CD4-positive, CD25-positive, alpha-beta regulatory T cell (primary cell): Measurements from ENCODE around the gene GABPA. TPM values are rescaled to one million over a fixed set of nuclear protein-coding genes. Genes with fewer than 3 reads are reported as not detected.

Experiments
- ATAC-seq, 2 donors: fragments of 150-1000 bp; cut with Tn5 transposase; one replicate each; pipeline ENCODE4 v1.10.0; 2021; ENCODE audit warnings: low read depth in 2 of 2, moderate number of reproducible peaks in 2 of 2, moderate library complexity in 1 of 2
- DNase-seq, 3 donors: peaks; one replicate each; pipeline versions ENCODE4 v3.0.0 to v3.0.0-alpha.2; 2012 to 2022; ENCODE audit warnings: mixed read lengths in 1 of 3
- H3K27ac ChIP-seq: one replicate; pipeline ENCODE4 v1.7.0; 2013; ENCODE audit warnings: mild to moderate bottlenecking, low read length; ENCODE audit not compliant: insufficient read depth, poor library complexity, severe bottlenecking
- H3K27me3 ChIP-seq: one replicate; pipeline ENCODE4 v1.7.0; 2013; ENCODE audit warnings: low read length; ENCODE audit not compliant: control insufficient read depth, insufficient read depth
- H3K36me3 ChIP-seq: one replicate; pipeline ENCODE4 v1.7.0; 2013; ENCODE audit warnings: mild to moderate bottlenecking, low read length, moderate library complexity; ENCODE audit not compliant: control insufficient read depth, insufficient read depth
- H3K4me1 ChIP-seq: 2 replicates; pipeline ENCODE4 v1.7.0; 2013; ENCODE audit warnings: mild to moderate bottlenecking, low read length; ENCODE audit not compliant: insufficient read depth, control insufficient read depth, poor library complexity, severe bottlenecking
- H3K4me3 ChIP-seq: one replicate; pipeline ENCODE4 v1.7.0; 2013; ENCODE audit warnings: low read depth, mild to moderate bottlenecking, low read length, moderate library complexity
- H3K9me3 ChIP-seq, 2 experiments: 1 replicate in 1 of 2; 2 replicates in 1 of 2; pipeline ENCODE4 v1.7.0; 2013; ENCODE audit warnings: low read length in 2 of 2, mild to moderate bottlenecking in 1 of 2, moderate library complexity in 1 of 2; ENCODE audit not compliant: control insufficient read depth in 2 of 2
- H3K27ac Mint-ChIP-seq, 3 donors: one replicate each; pipeline ENCODE4 v1.8.0; 2020 to 2022; ENCODE audit warnings: mild to moderate bottlenecking in 3 of 3, mixed read lengths in 3 of 3, moderate library complexity in 2 of 3
- H3K27me3 Mint-ChIP-seq: one replicate; pipeline ENCODE4 v1.8.0; 2022; ENCODE audit warnings: mild to moderate bottlenecking, mixed read lengths
- H3K36me3 Mint-ChIP-seq: one replicate; pipeline ENCODE4 v1.8.0; 2020; ENCODE audit warnings: mixed read lengths
- H3K4me1 Mint-ChIP-seq, 4 donors: one replicate each; pipeline ENCODE4 v1.8.0; 2020 to 2022; ENCODE audit warnings: mixed read lengths in 4 of 4, mild to moderate bottlenecking in 1 of 4
- H3K4me3 Mint-ChIP-seq, 4 donors: one replicate each; pipeline ENCODE4 v1.8.0; 2020 to 2022; ENCODE audit warnings: mild to moderate bottlenecking in 4 of 4, mixed read lengths in 4 of 4, moderate library complexity in 3 of 4
- H3K9me3 Mint-ChIP-seq, 7 donors: one replicate each; pipeline ENCODE4 v1.8.0; 2020 to 2022; ENCODE audit warnings: mixed read lengths in 7 of 7, mild to moderate bottlenecking in 3 of 7, moderate library complexity in 2 of 7
- polyA plus RNA-seq, 4 donors: library from polyadenylated mRNA; unstranded; fragments of 300-500 nt; fragmentation: Illumina TruSeq; gene quantifications; one replicate each; pipeline ENCODE4 v1.2.3, GENCODE V29; 2021
- total RNA-seq: library from RNA; stranded (reverse); gene quantifications from one replicate; pipeline ENCODE4 v1.2.3, GENCODE V29; 2022

GABPA gene
- total and polyA plus RNA-seq, 5 donors from 2014 or later = 15.3 to 21.3 (median 17.5) TPM

DNA sequence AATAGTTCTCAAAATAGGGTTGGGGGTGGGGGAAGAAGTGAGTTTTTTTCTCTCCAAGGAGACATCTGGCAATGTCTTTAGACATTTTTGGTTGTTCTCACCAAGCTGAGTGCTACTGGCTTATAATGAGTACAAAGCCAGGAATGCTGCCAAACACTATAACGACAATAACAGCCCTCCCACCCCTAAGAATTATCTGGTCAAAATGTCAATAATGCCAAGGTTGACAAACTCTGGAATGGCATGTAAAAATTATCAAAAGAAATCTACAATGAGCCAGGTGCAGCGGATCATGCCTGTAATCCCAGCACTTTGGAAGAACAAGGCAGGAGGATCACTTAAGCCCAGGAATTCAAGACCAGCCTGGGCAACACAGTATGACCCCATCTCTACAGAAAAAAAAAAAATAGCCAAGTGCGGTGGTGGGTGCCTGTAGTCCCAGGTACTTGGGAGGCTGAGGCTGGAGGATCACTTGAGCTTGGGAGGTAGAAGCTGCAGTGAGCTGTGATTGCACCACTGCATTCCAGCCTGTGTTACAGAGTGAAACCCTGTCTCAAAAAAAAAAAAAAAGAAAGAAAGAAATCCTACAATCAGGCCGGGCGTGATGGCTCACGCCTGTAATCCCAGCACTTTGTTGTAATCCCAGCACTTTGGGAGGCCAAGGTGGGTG lies 2.5 kb upstream of the GABPA start:
- Histone ChIP-seq H3K27ac (no peak overlapping the region), H3K4me3 (no peak overlapping the region), H3K4me1 (peaks cover 32% of the 10 kb centered on the region), H3K36me3 (peaks cover 31% of the 10 kb centered on the region), H3K27me3 (no peaks in the 10 kb centered on the region), H3K9me3 (no peaks in the 10 kb centered on the region)
- H3K4me1 Mint-ChIP-seq = peaks cover 15 to 52% (median 37%) of the 10 kb centered on the region in 4 donors
- peak overlapping the region in 2 of 4 donors; percentile 30 to 31 for H3K4me3 Mint-ChIP-seq
- H3K9me3 Mint-ChIP-seq = peaks cover 0 to 1% (median 0%) of the 10 kb centered on the region in 7 donors
- DNase-seq (no peak), ATAC-seq (no peak)
- no peaks in the 10 kb centered on the region for H3K27me3 Mint-ChIP-seq
- H3K27ac Mint-ChIP-seq = no peak overlapping the region
- peaks cover 17% of the 10 kb centered on the region for H3K36me3 Mint-ChIP-seq

DNA sequence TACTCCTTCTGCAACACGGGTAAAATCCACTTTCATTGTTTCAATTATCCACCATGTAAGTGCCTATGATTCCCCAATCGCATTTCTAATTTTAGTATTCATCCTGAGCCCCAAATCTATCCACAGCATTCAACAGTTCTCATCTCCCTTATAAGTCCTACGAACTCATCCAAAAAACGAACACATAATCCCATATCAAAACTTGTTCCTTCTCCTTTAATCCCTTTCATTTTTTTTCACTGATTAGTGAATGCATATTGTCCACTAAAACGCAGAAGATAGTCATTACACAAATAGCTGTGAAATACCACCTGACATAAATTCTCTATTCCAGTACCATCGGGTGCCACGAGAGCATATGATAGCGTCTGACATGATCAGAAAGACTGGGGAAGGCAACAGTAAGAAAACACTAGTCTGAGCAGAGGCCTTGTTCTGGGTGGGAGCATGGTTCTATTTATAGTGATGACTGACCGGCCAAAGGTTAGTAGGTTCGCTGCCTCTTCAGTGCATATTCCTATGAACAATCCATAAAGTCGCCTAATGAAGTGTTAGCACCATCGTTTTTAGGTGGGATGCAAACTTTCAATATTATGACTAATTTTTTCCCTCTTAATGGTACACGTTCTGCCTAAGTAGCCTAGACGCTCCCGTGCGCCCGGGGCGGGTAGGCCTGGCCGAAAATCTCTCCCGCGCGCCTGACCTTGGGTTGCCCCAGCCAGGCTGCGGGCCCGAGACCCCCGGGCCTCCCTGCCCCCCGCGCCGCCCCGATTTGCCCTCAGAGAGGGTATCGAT lies 716 bp upstream of the GABPA start:
- peak overlapping the region; percentile 93 for H3K4me3 ChIP-seq
- peaks cover 15 to 65% (median 41%) of the 10 kb centered on the region in 4 donors for H3K4me1 Mint-ChIP-seq
- no peaks in the 10 kb centered on the region for H3K9me3 ChIP-seq
- peaks cover 0 to 1% (median 0%) of the 10 kb centered on the region in 7 donors for H3K9me3 Mint-ChIP-seq
- DNase-seq (peak; percentile 4 to 40 (median 6)), ATAC-seq (no peak)
- H3K36me3 Mint-ChIP-seq = peaks cover 10% of the 10 kb centered on the region
- no peaks in the 10 kb centered on the region for H3K27me3 ChIP-seq
- peaks cover 13% of the 10 kb centered on the region for H3K36me3 ChIP-seq
- peak overlapping the region; percentile 97 to 100 (median 100) for H3K4me3 Mint-ChIP-seq
- peak overlapping the region; percentile 98 to 100 (median 100) for H3K27ac Mint-ChIP-seq
- peaks cover 36% of the 10 kb centered on the region for H3K4me1 ChIP-seq
- peak overlapping the region; percentile 94 for H3K27ac ChIP-seq
- no peaks in the 10 kb centered on the region for H3K27me3 Mint-ChIP-seq

DNA sequence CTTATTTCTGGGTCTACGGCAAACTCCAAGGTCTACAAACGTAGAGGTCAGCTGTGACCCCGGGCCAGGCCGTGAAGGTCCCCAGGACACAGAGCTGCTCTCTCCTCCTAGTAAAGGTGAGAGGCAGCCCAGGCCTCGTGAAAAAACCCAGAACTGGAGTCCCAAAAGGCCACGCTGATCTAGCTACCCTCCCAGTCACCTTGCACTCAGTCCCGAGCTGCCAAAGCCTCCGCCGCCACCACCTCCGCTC lies 193 bp upstream of the GABPA start:
- Mint-ChIP-seq H3K9me3 (peaks cover 0 to 1% (median 0%) of the 10 kb centered on the region in 7 donors), H3K36me3 (peaks cover 5% of the 10 kb centered on the region), H3K27ac (peak overlapping the region; percentile 98 to 100 (median 100)), H3K27me3 (no peaks in the 10 kb centered on the region), H3K4me3 (peak overlapping the region; percentile 97 to 100 (median 100)), H3K4me1 (peaks cover 19 to 70% (median 45%) of the 10 kb centered on the region in 4 donors)
- DNase-seq (no peak), ATAC-seq (no peak)
- peaks cover 36% of the 10 kb centered on the region for H3K4me1 ChIP-seq
- peak overlapping the region; percentile 93 for H3K4me3 ChIP-seq
- H3K9me3 ChIP-seq = no peaks in the 10 kb centered on the region
- peaks cover 7% of the 10 kb centered on the region for H3K36me3 ChIP-seq
- H3K27me3 ChIP-seq = no peaks in the 10 kb centered on the region
- peak overlapping the region; percentile 94 for H3K27ac ChIP-seq

DNA sequence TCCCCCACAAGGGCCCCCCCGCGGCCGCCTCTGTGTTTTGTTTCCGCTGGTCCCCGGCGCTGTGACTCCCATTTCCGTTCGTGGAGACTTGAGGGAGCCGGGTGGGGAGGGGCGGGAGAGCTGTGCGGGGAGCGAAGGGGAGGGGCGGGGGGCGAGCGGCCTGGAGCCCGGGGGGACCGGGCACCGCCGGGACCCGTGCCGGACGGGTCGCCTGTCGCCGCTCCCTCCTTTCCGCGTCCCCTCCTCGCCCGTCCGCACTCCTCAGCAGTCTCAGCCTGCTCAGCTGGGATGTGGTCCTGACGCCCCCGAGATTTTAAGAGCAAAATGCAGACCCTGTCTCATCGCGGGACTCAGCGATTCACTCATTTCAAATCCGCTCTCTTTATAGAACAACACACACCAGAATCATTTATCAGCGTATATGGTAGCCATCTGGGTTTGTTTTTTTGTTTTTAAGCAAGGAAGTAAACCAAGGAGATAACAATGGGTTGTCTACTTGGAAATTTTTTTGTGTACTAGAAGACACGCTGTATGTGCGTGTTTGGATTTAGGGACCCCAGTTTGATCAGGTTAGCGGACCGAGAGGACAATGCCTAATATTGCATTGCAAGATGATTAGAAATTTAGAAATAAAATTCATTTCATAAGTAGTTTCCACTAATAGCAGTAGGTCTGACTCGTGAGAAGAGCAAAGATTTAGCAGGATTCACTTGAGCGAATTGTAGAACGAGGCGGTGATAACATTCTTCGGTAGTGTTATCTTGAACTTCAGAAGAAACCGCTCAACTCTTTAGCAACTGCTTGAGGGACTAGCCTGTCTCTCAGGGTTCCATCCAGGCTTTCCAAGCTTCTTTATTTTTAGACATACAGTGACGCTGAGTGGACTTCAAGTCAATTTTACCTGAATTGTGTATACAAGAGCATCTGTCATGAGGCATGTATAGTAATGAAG lies 1.1 kb downstream of the GABPA start:
- no peaks in the 10 kb centered on the region for H3K9me3 ChIP-seq
- no peaks in the 10 kb centered on the region for H3K36me3 ChIP-seq
- Mint-ChIP-seq H3K4me1 (peaks cover 23 to 73% (median 44%) of the 10 kb centered on the region in 4 donors), H3K9me3 (peaks cover 0 to 1% (median 0%) of the 10 kb centered on the region in 7 donors), H3K27ac (peak overlapping the region; percentile 96 to 100 (median 98)), H3K4me3 (peak overlapping the region; percentile 96 to 100 (median 98)), H3K36me3 (peaks cover 5% of the 10 kb centered on the region), H3K27me3 (no peaks in the 10 kb centered on the region)
- H3K4me1 ChIP-seq = peaks cover 36% of the 10 kb centered on the region
- H3K4me3 ChIP-seq = peak overlapping the region; percentile 89
- peak overlapping the region; percentile 94 for H3K27ac ChIP-seq
- DNase-seq (peak; percentile 22 to 85 (median 65)), ATAC-seq (no peak)
- H3K27me3 ChIP-seq = no peaks in the 10 kb centered on the region

DNA sequence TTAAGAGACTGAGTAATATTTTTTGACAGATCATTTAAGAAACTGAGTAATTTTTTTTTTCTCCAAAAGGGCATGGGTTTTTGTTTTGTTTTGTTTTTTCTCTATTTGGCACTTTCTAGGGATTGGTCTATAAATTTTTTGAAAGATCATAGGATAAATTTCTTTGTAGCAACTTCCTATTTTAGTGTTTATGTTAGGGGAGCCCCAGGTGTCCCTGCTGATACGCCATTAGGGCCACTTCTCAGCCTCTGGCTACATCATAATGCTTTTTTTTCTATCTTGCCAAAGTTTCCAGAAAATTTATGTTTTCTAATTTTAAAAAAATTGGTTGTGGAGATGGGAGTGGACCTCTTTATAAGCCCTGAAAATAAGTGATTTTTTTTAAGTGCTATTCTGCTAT lies 2.6 kb downstream of the GABPA start:
- no peak for ATAC-seq
- Mint-ChIP-seq H3K4me1 (peaks cover 28 to 72% (median 49%) of the 10 kb centered on the region in 4 donors), H3K9me3 (peaks cover 0 to 1% (median 0%) of the 10 kb centered on the region in 7 donors), H3K27ac (peak overlapping the region; percentile 6 to 36 (median 26)), H3K36me3 (peaks cover 11% of the 10 kb centered on the region), H3K4me3 (peak overlapping the region; percentile 12 to 99 (median 97)), H3K27me3 (no peaks in the 10 kb centered on the region)
- H3K36me3 ChIP-seq = no peaks in the 10 kb centered on the region
- no peaks in the 10 kb centered on the region for H3K27me3 ChIP-seq
- H3K4me3 ChIP-seq = no peak overlapping the region
- peaks cover 35% of the 10 kb centered on the region for H3K4me1 ChIP-seq
- H3K27ac ChIP-seq = no peak overlapping the region
- no peak for DNase-seq
- no peaks in the 10 kb centered on the region for H3K9me3 ChIP-seq

- H3K4me3 Mint-ChIP-seq = no peak overlapping the region
- peaks cover 12% of the 10 kb centered on the region for H3K36me3 Mint-ChIP-seq
- H3K27me3 ChIP-seq = no peaks in the 10 kb centered on the region
- DNase-seq = no peak
- H3K4me1 Mint-ChIP-seq = peaks cover 18 to 38% (median 28%) of the 10 kb centered on the region in 4 donors
- no peak overlapping the region for H3K27ac ChIP-seq
- ATAC-seq = no peak
- H3K9me3 Mint-ChIP-seq = no peaks in the 10 kb centered on the region
- no peaks in the 10 kb centered on the region for H3K4me1 ChIP-seq
- no peaks in the 10 kb centered on the region for H3K27me3 Mint-ChIP-seq
- no peak overlapping the region for H3K27ac Mint-ChIP-seq
- peaks cover 11% of the 10 kb centered on the region for H3K36me3 ChIP-seq
- H3K4me3 ChIP-seq = no peak overlapping the region
- H3K9me3 ChIP-seq = no peaks in the 10 kb centered on the region
Measured at GRCh38 chr21:25742900-25743299, 8.1 kb downstream of the GABPA start.

GRCh38 chr21:25744854-25745253 lies 10.1 kb downstream of the GABPA start:
- Mint-ChIP-seq H3K4me3 (no peak overlapping the region), H3K4me1 (peaks cover 12 to 22% (median 15%) of the 10 kb centered on the region in 4 donors), H3K27ac (no peak overlapping the region), H3K9me3 (no peaks in the 10 kb centered on the region), H3K27me3 (no peaks in the 10 kb centered on the region), H3K36me3 (peaks cover 16% of the 10 kb centered on the region)
- no peaks in the 10 kb centered on the region for H3K27me3 ChIP-seq
- no peaks in the 10 kb centered on the region for H3K9me3 ChIP-seq
- peaks cover 27% of the 10 kb centered on the region for H3K36me3 ChIP-seq
- no peaks in the 10 kb centered on the region for H3K4me1 ChIP-seq
- no peak overlapping the region for H3K27ac ChIP-seq
- ATAC-seq (no peak), DNase-seq (no peak)
- H3K4me3 ChIP-seq = no peak overlapping the region
